Vagina (tissue), 2 donors: ENCODE measurements around the gene FANCC. TPM values are rescaled to one million over a fixed set of nuclear protein-coding genes. Genes with fewer than 3 reads are reported as not detected.

ENCODE experiments used
- DNase-seq, 2 donors: peaks; one replicate each; pipeline ENCODE4 v3.0.0-alpha.2; 2017; ENCODE audit errors: extremely low spot score in 2 of 2
- H3K27ac ChIP-seq: fragments of 200-600 bp; sonication (generic); one replicate; pipeline ENCODE4 v1.5.1; 2019
- H3K27me3 ChIP-seq: fragments of 200-600 bp; sonication (generic); one replicate; pipeline ENCODE4 v1.5.1; 2019
- H3K36me3 ChIP-seq, 2 donors: fragments of 200-600 bp; sonication (generic); one replicate each; pipeline ENCODE4 v1.5.1; 2017 to 2019
- H3K4me1 ChIP-seq: fragments of 200-600 bp; sonication (generic); one replicate; pipeline ENCODE4 v1.5.1; 2019
- H3K4me3 ChIP-seq, 2 donors: fragments of 200-600 bp; sonication (generic); 1 replicate in 1 of 2; 2 replicates in 1 of 2; pipeline ENCODE4 v1.5.1; 2016 to 2019
- H3K9me3 ChIP-seq: fragments of 200-600 bp; sonication (generic); one replicate; pipeline ENCODE4 v1.5.1; 2019
- CTCF ChIP-seq, 3 experiments: fragments of 450-650 bp in 2 of 3; fragments of 200-600 bp in 1 of 3; sonication (generic) in 1 of 3; IDR thresholded peaks; one replicate each; pipeline ENCODE4 v1.5.1; 2017 to 2019; ENCODE audit warnings: antibody characterized with exemption in 3 of 3, mild to moderate bottlenecking in 2 of 3, moderate library complexity in 2 of 3
- POLR2A ChIP-seq, 2 donors: fragments of 450-650 bp; IDR thresholded peaks; one replicate each; pipeline ENCODE4 v1.6.1; 2017; ENCODE audit warnings: antibody characterized with exemption in 2 of 2, mild to moderate bottlenecking in 2 of 2, moderate library complexity in 2 of 2
- POLR2AphosphoS5 ChIP-seq, 2 donors: sonication (generic); formaldehyde crosslinking; IDR thresholded peaks; one replicate each; pipeline ENCODE4 v1.9.0; 2017; ENCODE audit warnings: antibody characterized with exemption in 2 of 2, mild to moderate bottlenecking in 2 of 2, low read depth in 1 of 2; ENCODE audit not compliant: insufficient read depth in 1 of 2
- intact Hi-C: fragments of 100-400 bp; cut with DNase I; formaldehyde crosslinking; loops from one replicate; pipeline ENCODE4 v1.15.1; 2023
- total RNA-seq: library from RNA; depleted of rRNA; stranded (reverse); fragments of >200 nt; gene quantifications from one replicate; pipeline ENCODE4 v1.2.3, GENCODE V29; 2016

The FANCC gene
- total RNA-seq, 1 donor from 2014 or later, result 17.2 TPM

DNA sequence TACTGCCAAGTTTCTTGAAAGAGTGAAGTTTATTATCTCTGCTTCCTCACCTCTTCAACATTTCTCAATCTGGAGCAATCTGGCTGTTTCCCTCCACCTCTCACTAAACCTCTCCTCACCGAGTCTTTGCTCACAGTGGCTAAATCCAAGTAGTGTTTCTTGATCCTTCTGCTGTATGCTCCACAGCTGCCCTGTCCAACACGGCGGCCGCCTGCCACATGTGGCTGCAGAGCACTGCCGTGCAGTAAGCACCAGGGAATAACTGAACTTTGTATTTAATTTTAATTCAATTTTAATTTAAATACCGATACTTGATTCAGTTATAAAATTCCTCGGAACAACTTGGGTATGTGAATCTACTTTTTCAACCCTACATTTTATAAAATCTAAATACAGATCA is 80.2 kb downstream of the FANCC start:
- H3K36me3 ChIP-seq, result no peaks in the 10 kb centered on the region
- intact Hi-C loops, result no loop called here
- TF ChIP-seq CTCF (IDR thresholded peaks at IDR 0.05) (no peak), POLR2AphosphoS5 (IDR thresholded peaks at IDR 0.05; ENCODE audit: insufficient read depth in 1 of 2, low read depth in 1 of 2) (no peak), POLR2A (IDR thresholded peaks at IDR 0.05) (no peak)

GRCh38 chr9:95230046-95230445 is 87.5 kb downstream of the FANCC start:
- no peak for DNase-seq
- Histone ChIP-seq H3K27ac (no peak overlapping the region), H3K27me3 (no peaks in the 10 kb centered on the region), H3K4me1 (no peaks in the 10 kb centered on the region), H3K4me3 (no peak overlapping the region), H3K9me3 (no peaks in the 10 kb centered on the region), H3K36me3 (no peaks in the 10 kb centered on the region)
- intact Hi-C loops, result no loop called here
- TF ChIP-seq CTCF (IDR thresholded peaks at IDR 0.05), result no peak
- TF ChIP-seq POLR2AphosphoS5 (IDR thresholded peaks at IDR 0.05; ENCODE audit: insufficient read depth in 1 of 2, low read depth in 1 of 2), result no peak
- TF ChIP-seq POLR2A (IDR thresholded peaks at IDR 0.05), result no peak

More for the DNA sequence above, 80.2 kb downstream of the FANCC start:
- no peak for DNase-seq
- Histone ChIP-seq H3K27me3 (no peaks in the 10 kb centered on the region), H3K4me1 (no peaks in the 10 kb centered on the region), H3K9me3 (no peaks in the 10 kb centered on the region), H3K27ac (no peak overlapping the region), H3K4me3 (no peak overlapping the region)

GRCh38 chr9:95229230-95229915 is 88.1 kb downstream of the FANCC start:
- Histone ChIP-seq H3K27ac (no peak overlapping the region), H3K4me3 (no peak overlapping the region), H3K9me3 (no peaks in the 10 kb centered on the region), H3K36me3 (no peaks in the 10 kb centered on the region), H3K27me3 (no peaks in the 10 kb centered on the region), H3K4me1 (no peaks in the 10 kb centered on the region)
- intact Hi-C loops, result no loop called here
- TF ChIP-seq POLR2A (IDR thresholded peaks at IDR 0.05) (no peak), POLR2AphosphoS5 (IDR thresholded peaks at IDR 0.05; ENCODE audit: insufficient read depth in 1 of 2, low read depth in 1 of 2) (no peak), CTCF (IDR thresholded peaks at IDR 0.05) (no peak)
- DNase-seq, result no peak

GRCh38 chr9:95226921-95227320 is 90.6 kb downstream of the FANCC start:
- no peak overlapping the region for H3K4me3 ChIP-seq
- intact Hi-C loops, result no loop called here
- H3K9me3 ChIP-seq, result no peaks in the 10 kb centered on the region
- no peaks in the 10 kb centered on the region for H3K4me1 ChIP-seq
- TF ChIP-seq POLR2AphosphoS5 (IDR thresholded peaks at IDR 0.05; ENCODE audit: insufficient read depth in 1 of 2, low read depth in 1 of 2) (no peak), POLR2A (IDR thresholded peaks at IDR 0.05) (no peak), CTCF (IDR thresholded peaks at IDR 0.05) (no peak)
- no peak for DNase-seq
- no peak overlapping the region for H3K27ac ChIP-seq
- no peaks in the 10 kb centered on the region for H3K27me3 ChIP-seq
- H3K36me3 ChIP-seq, result no peaks in the 10 kb centered on the region

- DNase-seq, result no peak
- Histone ChIP-seq H3K27ac (no peak overlapping the region), H3K4me3 (no peak overlapping the region), H3K36me3 (no peaks in the 10 kb centered on the region), H3K27me3 (no peaks in the 10 kb centered on the region), H3K4me1 (no peaks in the 10 kb centered on the region), H3K9me3 (no peaks in the 10 kb centered on the region)
- no peak for TF ChIP-seq POLR2A (IDR thresholded peaks at IDR 0.05)
- TF ChIP-seq POLR2AphosphoS5 (IDR thresholded peaks at IDR 0.05; ENCODE audit: insufficient read depth in 1 of 2, low read depth in 1 of 2), result no peak
- TF ChIP-seq CTCF (IDR thresholded peaks at IDR 0.05), result no peak
- intact Hi-C loops, result no loop called here
Measured at GRCh38 chr9:95225726-95226106, 91.8 kb downstream of the FANCC start.
